TTC549 (cell line): ENCODE measurements around the gene AMOTL1.
"Not testable (repeated sequence)": the region's sequence is repeated elsewhere in the genome, so short reads cannot be mapped to it uniquely, and the experiment has no call there.

Experiments
- FAIRE-seq: peaks from 2 replicates; lab custom pipeline; 2012; peaks lifted over from hg19 to GRCh38; lab: Jason Lieb, UNC

Gene AMOTL1

GRCh38 chr11:94883878-94884277, 115.7 kb downstream of the AMOTL1 start:
- no peak for FAIRE-seq

DNA sequence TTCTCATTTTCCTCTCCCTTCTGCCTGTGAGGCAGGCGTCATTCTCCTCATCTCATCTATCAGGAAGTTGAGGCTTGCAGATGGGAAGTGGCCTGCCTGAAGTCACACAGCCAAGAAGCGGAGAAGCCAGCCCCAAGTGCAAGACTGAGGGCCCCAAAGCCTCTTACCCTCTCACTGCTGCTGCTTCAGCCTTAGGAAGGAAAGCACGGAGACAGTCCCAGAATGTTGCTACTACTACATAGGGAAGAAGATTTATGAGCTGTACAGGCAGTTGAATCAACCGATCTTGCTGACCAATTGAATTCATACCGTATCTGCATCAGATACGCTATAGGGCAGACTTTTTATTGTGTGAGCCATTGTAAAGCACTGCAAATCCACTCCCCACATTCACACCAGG, 116.2 kb downstream of the AMOTL1 start:
- FAIRE-seq = no peak

- FAIRE-seq = no peak
Observed at GRCh38 chr11:94885133-94885532, 117.0 kb downstream of the AMOTL1 start.

DNA sequence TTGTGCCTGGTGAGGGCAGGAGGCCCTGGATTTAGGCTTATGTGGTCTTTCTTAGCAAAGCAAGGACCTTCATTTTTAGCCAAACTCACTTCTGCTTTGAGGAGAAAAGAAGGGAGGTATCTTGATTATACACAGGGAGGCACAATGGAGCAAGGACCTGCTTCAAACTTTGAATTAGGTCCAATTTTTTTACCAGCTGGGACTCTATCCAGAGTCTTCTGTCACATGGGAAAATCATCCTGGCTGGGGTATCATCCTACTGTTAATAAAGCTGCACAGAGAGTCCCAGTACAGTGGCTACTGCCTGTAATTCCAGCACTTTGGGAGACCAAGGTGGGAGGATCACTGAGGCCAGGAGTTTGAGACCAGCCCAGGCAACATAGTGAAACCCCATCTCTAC, 117.4 kb downstream of the AMOTL1 start:
- FAIRE-seq = no peak

GRCh38 chr11:94888204-94888603, 120.0 kb downstream of the AMOTL1 start:
- FAIRE-seq = no peak

GRCh38 chr11:94895451-94895850, 127.3 kb downstream of the AMOTL1 start:
- no peak for FAIRE-seq

GRCh38 chr11:94895971-94896370, 127.8 kb downstream of the AMOTL1 start:
- no peak for FAIRE-seq

DNA sequence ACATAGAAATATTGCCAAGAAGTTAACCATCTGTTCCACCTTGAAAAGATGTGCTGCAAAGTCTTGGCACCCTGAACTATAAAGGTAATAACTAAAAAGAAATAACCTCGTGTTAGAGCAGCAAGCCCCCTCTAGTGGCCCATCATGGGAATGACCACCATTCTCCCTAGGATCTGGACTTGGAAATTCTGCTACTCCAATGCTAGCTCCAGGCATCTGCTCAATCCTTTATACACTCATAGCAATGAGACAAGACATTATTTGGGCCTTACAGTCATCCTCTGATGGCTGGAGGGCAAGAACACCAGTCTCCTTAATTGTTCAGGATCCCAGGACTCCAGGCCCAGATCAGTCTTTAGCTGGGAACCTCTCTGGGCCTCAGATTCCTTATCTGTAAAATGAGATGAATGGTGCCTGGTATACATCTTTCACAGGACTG, 129.2 kb downstream of the AMOTL1 start:
- FAIRE-seq = peak; percentile 19

- FAIRE-seq = no peak
Observed at GRCh38 chr11:94907226-94907625, 139.1 kb downstream of the AMOTL1 start.

DNA sequence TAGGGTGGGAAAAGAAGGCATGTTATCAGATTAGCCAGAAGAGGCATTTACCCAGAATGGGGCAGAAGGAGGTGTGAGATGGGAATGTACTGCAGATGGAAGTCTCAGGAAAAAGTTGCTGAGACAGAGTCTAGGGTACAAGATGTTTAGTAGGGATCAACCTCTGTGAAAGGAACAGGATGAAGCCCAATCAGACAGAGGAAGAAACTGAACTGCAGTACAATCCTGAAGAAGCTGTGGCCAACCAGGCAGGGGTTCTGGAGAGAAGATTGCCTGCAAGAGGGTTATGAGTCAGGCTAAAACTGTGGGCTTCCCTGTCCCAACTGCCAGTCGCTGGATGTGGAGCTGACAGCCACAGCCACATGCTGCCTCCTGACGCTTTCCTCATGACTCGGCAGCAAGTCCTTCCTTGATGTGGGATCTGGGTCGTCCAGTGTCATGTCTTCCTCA, 141.2 kb downstream of the AMOTL1 start:
- FAIRE-seq = no peak

DNA sequence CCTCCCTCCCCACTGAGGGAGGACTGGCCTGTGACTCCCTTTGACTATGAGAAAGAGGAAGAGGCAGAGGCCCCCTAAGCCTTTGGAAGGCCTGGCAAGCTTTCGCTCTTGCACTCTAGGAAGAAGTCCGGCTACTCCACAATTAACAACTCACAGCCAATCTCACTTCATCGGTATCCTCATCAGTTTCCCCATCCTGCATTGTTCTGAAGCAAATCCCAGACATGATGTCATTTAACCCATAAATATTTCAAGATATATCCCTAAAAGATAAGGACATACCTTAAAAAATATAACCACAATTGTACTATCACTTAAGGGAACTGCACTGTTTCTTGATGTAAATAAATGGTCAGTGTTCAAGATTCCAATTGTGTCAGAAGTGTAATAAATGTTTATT, 142.1 kb downstream of the AMOTL1 start:
- no peak for FAIRE-seq

- FAIRE-seq = no peak
Observed at GRCh38 chr11:94910779-94911178, 142.6 kb downstream of the AMOTL1 start.

DNA sequence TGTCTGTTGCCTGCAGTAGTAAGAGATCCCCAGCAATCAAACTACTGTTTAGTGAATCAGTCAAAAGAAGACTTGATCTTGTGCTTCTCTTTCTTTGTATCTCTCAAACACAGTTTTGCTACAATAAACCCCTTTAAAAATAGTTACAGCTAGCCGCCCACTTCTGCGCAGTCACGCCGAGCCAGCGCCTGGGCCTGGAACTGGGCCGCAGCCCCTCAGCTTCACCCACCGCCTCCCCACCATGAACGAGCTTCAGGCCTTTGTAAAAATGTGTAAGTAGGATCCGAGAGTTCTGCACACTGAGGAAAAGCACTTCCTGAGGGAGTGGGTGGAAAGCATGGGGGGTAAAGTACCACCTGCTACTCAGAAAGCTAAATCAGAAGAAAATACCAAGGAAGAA, 144.7 kb downstream of the AMOTL1 start:
- FAIRE-seq = no peak

DNA sequence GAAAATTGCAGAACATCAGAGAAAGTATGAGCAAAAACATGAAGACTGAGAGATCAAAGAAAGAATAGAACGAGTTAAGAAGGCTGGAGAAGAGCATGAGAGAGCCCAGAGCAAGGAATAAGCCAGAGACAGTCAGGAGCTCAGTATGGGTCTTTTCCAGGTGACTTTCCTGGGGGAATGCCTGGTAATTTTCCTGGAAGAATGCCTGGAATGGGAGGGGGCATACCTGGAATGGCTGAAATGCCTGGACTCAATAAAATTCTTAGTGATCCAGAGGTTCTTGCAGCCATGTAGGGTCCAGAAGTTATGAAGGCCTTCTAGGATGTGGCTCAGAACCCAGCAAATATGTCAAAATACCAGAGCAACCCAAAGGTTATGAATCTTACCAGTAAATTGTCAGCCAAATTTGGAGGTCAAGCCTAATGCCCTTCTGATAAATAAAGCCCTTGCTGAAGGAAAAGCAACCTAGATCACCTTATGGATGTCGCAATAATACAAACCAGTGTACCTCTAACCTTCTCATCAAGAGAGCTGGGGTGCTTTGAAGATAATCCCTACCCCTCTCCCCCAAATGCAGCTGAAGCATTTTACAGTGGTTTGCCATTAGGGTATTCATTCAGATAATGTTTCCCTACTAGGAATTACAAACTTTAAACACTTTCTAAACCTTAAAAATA, 145.7 kb downstream of the AMOTL1 start:
- FAIRE-seq = not testable (repeated sequence)

DNA sequence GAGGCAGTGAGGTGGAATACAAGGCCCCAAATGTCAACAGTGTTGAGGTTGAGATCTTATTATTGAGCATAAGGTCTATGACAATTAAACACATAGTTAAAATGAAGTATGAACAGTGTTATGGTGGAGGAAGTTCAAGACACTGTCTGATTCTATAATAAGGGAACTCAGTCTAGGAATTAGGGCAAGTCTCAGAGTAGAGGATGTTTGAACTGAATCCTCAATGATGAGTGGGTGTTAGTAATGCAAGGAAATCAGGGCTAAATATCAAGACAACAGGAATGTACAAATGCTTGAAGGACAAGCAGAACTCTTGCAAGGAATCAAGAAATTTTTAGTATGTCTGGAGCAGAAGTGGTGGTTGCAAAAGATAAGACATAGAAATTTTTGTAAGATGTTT, 152.2 kb downstream of the AMOTL1 start:
- no peak for FAIRE-seq

DNA sequence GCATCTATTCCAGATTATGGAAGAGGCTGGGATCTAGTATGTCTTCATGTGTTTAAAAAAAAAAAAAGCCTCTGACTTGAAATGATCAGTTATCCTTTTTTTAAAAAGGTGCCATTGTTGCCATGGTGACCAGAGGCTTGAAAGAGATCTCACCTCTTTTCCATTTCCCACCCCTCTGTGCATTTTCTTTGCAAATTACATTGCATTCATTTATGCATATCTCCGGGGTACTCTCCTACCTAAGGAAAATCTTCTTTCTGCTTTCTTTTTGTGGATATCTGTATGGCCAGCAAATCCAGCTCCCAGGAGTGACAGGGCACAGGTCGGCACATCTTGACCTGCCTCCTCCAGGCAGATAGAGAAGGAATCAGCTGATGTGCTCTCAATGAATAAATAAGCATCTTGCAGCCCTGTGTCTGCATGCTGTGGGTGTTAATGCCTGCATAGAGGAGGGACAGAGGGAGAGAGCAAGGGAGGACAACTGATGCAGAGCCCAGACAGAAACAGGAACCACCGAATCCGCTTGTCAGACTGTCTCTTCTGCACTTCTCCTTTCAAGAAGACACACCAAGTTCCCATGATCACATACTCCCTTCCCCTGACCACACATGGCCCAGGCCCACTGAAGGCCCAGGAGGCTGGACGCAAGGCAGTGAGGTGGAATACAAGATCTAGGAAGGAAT, 154.3 kb downstream of the AMOTL1 start:
- FAIRE-seq = no peak

GRCh38 chr11:94923004-94923334, 154.8 kb downstream of the AMOTL1 start:
- no peak for FAIRE-seq

GRCh38 chr11:94924171-94924572, 156.0 kb downstream of the AMOTL1 start:
- FAIRE-seq = no peak

- FAIRE-seq = no peak
Observed at GRCh38 chr11:94924612-94925011, 156.5 kb downstream of the AMOTL1 start.

DNA sequence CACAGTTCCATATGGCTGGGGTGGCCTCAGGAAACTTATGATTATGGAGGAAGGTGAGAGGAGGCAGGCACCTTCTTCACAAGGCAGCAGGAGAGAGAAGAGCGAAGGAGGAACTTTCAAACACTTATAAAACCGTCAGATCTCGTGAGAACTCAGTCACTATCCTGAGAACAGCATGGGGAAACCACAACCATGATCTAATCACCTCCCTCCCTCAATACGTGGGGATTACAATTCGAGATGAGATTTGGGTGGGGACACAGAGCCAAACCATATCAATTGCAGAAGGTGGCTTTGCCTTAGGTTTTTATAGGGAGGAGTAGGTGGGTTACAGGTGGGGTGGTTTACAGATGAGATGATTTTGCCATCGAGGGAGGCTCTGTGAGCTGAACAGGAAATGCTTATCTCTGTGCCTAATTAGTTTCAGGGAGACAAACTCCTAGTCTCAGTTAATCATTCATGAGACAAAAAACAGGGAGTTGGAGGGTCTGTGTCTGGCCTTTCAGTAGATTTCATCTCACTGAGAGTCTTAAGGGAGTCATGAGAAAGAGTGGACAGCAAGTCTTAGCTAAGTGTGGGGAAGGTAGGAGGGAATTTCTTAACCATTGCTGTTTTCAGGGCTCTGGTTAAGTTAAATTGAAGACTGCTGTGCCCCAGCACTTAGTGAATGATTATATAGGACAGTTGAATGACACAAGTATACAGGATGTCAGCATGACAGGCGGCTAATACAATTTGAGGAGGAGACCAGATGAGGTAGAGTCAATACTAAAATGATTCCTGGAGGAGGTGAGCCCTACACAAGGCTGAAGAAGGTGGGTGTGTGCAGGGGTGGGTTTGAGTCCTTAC, 157.5 kb downstream of the AMOTL1 start:
- no peak for FAIRE-seq

DNA sequence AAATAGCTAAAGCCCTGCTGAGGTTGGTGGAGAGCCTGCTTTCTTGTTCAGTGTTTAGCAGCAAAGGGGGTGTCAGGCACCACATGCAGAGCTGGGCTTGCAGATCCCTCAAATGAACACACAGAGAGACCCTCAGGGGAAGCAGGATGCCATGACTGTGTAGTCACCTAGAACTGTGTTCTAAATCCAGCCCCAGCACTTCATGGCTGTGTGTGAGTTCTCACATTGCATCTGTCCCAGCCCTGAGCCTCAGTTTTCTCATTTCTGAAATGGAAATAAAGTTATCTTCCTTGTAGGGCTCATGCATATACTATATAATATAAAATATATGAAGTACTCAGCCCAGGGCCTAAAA, 158.1 kb downstream of the AMOTL1 start:
- no peak for FAIRE-seq
